GM12878 (cell line): Measurements from ENCODE around the gene HPD. TPM values are rescaled to one million over a fixed set of nuclear protein-coding genes. Genes with fewer than 3 reads are reported as not detected.

ENCODE experiments used
- ATAC-seq: fragments of 200-7000 bp; cut with Tn5 transposase; 3 replicates; pipeline ENCODE4 v1.9.1; 2020; ENCODE audit warnings: mild to moderate bottlenecking, moderate library complexity
- BruUV-seq: library from RNA; stranded (reverse); fragments of 400-500 nt; replicated peaks from 2 replicates; lab custom pipeline; 2021; lab: Mats Ljungman, UMichigan
- CTCF ChIA-PET: fragments of 300-600 bp; sonication (Branson Sonifier 250); formaldehyde crosslinking; extraction: SDS; loops from one replicate; lab custom pipeline; 2021; ENCODE audit warnings: inconsistent platforms; lab: Yijun Ruan, JAX
- POLR2A ChIA-PET: fragments of 350-600 bp; formaldehyde crosslinking; extraction: SDS; loops from one replicate; lab custom pipeline; 2021; ENCODE audit warnings: inconsistent platforms; lab: Charles Lee
- RAD21 ChIA-PET: fragments of 300-600 bp; sonication (Branson Sonifier 250); formaldehyde crosslinking; loops from one replicate; lab custom pipeline; 2023; ENCODE audit warnings: antibody characterized with exemption; ENCODE audit not compliant: unreplicated experiment; lab: Charles Lee
- SMC1A ChIA-PET: fragments of 300-600 bp; sonication (Branson Sonifier 250); formaldehyde crosslinking; loops from one replicate; lab custom pipeline; 2023; ENCODE audit not compliant: unreplicated experiment, uncharacterized antibody; lab: Charles Lee
- DNase-seq: peaks from one replicate; pipeline ENCODE4 v3.0.0-alpha.2; 2011; ENCODE audit warnings: low read depth, low spot score
- FAIRE-seq: peaks from 3 replicates; lab custom pipeline; 2011; peaks lifted over from hg19 to GRCh38; lab: Jason Lieb, UNC
- H2AFZ ChIP-seq: 2 replicates; pipeline ENCODE4 v1.6.0; 2011; ENCODE audit warnings: low read depth, low read length, control low read depth; ENCODE audit not compliant: control insufficient read depth
- H3K27ac ChIP-seq: 2 replicates; pipeline ENCODE4 v1.5.1; 2011; ENCODE audit warnings: control low read depth; ENCODE audit not compliant: control insufficient read depth, insufficient read depth
- H3K27me3 ChIP-seq, 2 experiments: replicated peaks in 1 of 2; 2 replicates each; pipeline versions ENCODE4 v1.6.0 to v1.6.1; 2011; ENCODE audit warnings: low read length in 1 of 2; ENCODE audit not compliant: control insufficient read depth in 2 of 2, insufficient read depth in 2 of 2
- H3K36me3 ChIP-seq, 2 experiments: 2 replicates each; pipeline ENCODE4 v1.5.1; 2011; ENCODE audit warnings: low read length in 1 of 2; ENCODE audit not compliant: control insufficient read depth in 2 of 2, insufficient read depth in 2 of 2
- H3K4me1 ChIP-seq: 2 replicates; pipeline ENCODE4 v1.6.1; 2011; ENCODE audit warnings: mild to moderate bottlenecking, low read length, moderate library complexity, mixed read lengths; ENCODE audit not compliant: control insufficient read depth, insufficient read depth
- H3K4me2 ChIP-seq: 2 replicates; pipeline ENCODE4 v1.6.0; 2011; ENCODE audit warnings: control low read depth; ENCODE audit not compliant: control insufficient read depth, insufficient read depth
- H3K4me3 ChIP-seq: fragments of 200-600 bp; sonication (generic); 2 replicates; pipeline ENCODE4 v1.5.1; 2016
- H3K79me2 ChIP-seq: 2 replicates; pipeline ENCODE4 v1.6.0; 2011; ENCODE audit warnings: low read length; ENCODE audit not compliant: control insufficient read depth, insufficient read depth
- H3K9ac ChIP-seq: 2 replicates; pipeline ENCODE4 v1.8.0; 2011; ENCODE audit warnings: low read length, control low read depth, mixed read lengths; ENCODE audit not compliant: control insufficient read depth, insufficient read depth
- H3K9me3 ChIP-seq: replicated peaks from 3 replicates; pipeline ENCODE4 v1.5.1; 2011; ENCODE audit warnings: mild to moderate bottlenecking, low read length; ENCODE audit not compliant: control insufficient read depth, insufficient read depth
- H4K20me1 ChIP-seq: 2 replicates; pipeline ENCODE4 v1.6.0; 2011; ENCODE audit not compliant: control insufficient read depth, insufficient read depth
- BMI1 ChIP-seq: fragments of 450-650 bp; IDR thresholded peaks from 2 replicates; pipeline ENCODE4 v1.6.1; 2016; ENCODE audit warnings: mild to moderate bottlenecking, moderate library complexity, borderline replicate concordance
- CEBPB ChIP-seq, 2 experiments: fragments of 150-350 bp in 1 of 2; IDR thresholded peaks; 2 replicates each; pipeline ENCODE4 v1.6.1; 2012 to 2014; ENCODE audit warnings: low read depth in 2 of 2, low read length in 2 of 2, borderline replicate concordance in 1 of 2, inconsistent platforms in 1 of 2
- CHD2 ChIP-seq: IDR thresholded peaks from 2 replicates; pipeline ENCODE4 v1.6.1; 2011; ENCODE audit warnings: low read depth, low read length, improper control_type of control experiment, borderline replicate concordance
- CREB1 ChIP-seq: IDR thresholded peaks from 2 replicates; pipeline ENCODE4 v1.6.1; 2012; ENCODE audit warnings: low read depth, mild to moderate bottlenecking, inconsistent platforms
- EZH2 ChIP-seq: IDR thresholded peaks from 2 replicates; pipeline ENCODE4 v1.6.1; 2012; ENCODE audit warnings: low read depth, mild to moderate bottlenecking, control low read depth, inconsistent platforms, low read length, borderline replicate concordance; ENCODE audit not compliant: control insufficient read depth
- HDAC2 ChIP-seq: fragments of 200-600 bp; sonication (generic); IDR thresholded peaks from 2 replicates; pipeline ENCODE4 v1.6.1; 2017
- IKZF2 ChIP-seq, 2 experiments: fragments of 450-650 bp; IDR thresholded peaks; 2 replicates each; pipeline ENCODE4 v1.6.1; 2017; ENCODE audit warnings: mild to moderate bottlenecking in 2 of 2, moderate library complexity in 2 of 2
- IRF4 ChIP-seq: IDR thresholded peaks from 2 replicates; pipeline ENCODE4 v1.6.1; 2011; ENCODE audit warnings: low read depth, low read length
- KDM1A ChIP-seq: fragments of 200-600 bp; sonication (generic); IDR thresholded peaks from 2 replicates; pipeline ENCODE4 v1.6.1; 2016; ENCODE audit warnings: borderline replicate concordance
- MAX ChIP-seq: IDR thresholded peaks from 2 replicates; pipeline ENCODE4 v1.6.1; 2012; ENCODE audit warnings: low read depth, low read length, improper control_type of control experiment
- MTA3 ChIP-seq: IDR thresholded peaks from 2 replicates; pipeline ENCODE4 v1.6.1; 2012; ENCODE audit warnings: low read length, inconsistent platforms, borderline replicate concordance
- NFYB ChIP-seq: IDR thresholded peaks from 2 replicates; pipeline ENCODE4 v1.6.1; 2011; ENCODE audit warnings: low read depth, mild to moderate bottlenecking, low read length, improper control_type of control experiment, moderate library complexity; ENCODE audit not compliant: insufficient read depth
- NRF1 ChIP-seq: conservative IDR thresholded peaks from 2 replicates; pipeline ENCODE4 v1.6.1; 2011; ENCODE audit warnings: mild to moderate bottlenecking, low read depth, low read length, improper control_type of control experiment
- SMARCA5 ChIP-seq: fragments of 450-650 bp; IDR thresholded peaks from 2 replicates; pipeline ENCODE4 v1.6.1; 2017; ENCODE audit warnings: mild to moderate bottlenecking
- TBL1XR1 ChIP-seq: IDR thresholded peaks from 2 replicates; pipeline ENCODE4 v1.6.1; 2012; ENCODE audit warnings: low read depth, low read length, improper control_type of control experiment
- TCF12 ChIP-seq: IDR thresholded peaks from 2 replicates; pipeline ENCODE4 v1.6.1; 2011; ENCODE audit warnings: low read depth, mild to moderate bottlenecking, low read length
- ZNF24 ChIP-seq: fragments of 450-650 bp; IDR thresholded peaks from 2 replicates; pipeline ENCODE4 v1.6.1; 2017; ENCODE audit warnings: antibody characterized with exemption, mild to moderate bottlenecking
- WGBS: methylation state at CpG from one replicate; pipeline ENCODE4 v1.1.6; 2016; ENCODE audit warnings: low lambda C conversion rate; ENCODE audit not compliant: insufficient replicate concordance, insufficient coverage; ENCODE audit errors: missing lambda C conversion rate; 5-methylcytosine and 5-hydroxymethylcytosine counted together
- in situ Hi-C: fragments of 300-500 bp; cut with MboI; formaldehyde crosslinking; loops from 9 replicates; pipeline ENCODE4 v1.14.3; 2018; ENCODE audit warnings: mixed read lengths
- intact Hi-C: fragments of 100-400 bp; cut with micrococcal nuclease; formaldehyde crosslinking; loops from one replicate; pipeline ENCODE4 v1.14.2; 2022; ENCODE audit not compliant: unreplicated experiment
- polyA plus RNA-seq, 11 experiments: library from polyadenylated mRNA; depleted of rRNA in 4 of 11; unstranded in 6 of 11; stranded (reverse) in 5 of 11; fragments of >200 nt; fragmentation: Nextera tagmentation in 4 of 11; fragmentation: Illumina TruSeq in 1 of 11; extraction: Ambion mirVana in 4 of 11; extraction: Trizol in 1 of 11; gene quantifications; 1 replicate in 1 of 11; 2 replicates in 10 of 11; pipeline versions ENCODE4 v1.2.1 to v1.2.3, GENCODE V29; 2011 to 2016; ENCODE audit warnings: inconsistent platforms in 2 of 11, missing spikeins in 2 of 11, low read depth in 1 of 11
- total RNA-seq, 4 experiments: library from RNA; depleted of rRNA in 3 of 4; stranded (reverse); fragments of >200 nt in 3 of 4; fragmentation: Illumina TruSeq in 1 of 4; extraction: Trizol in 1 of 4; gene quantifications; 2 replicates each; pipeline versions ENCODE4 v1.2.1 to v1.2.3, GENCODE V29; 2013 to 2021
- TF ChIP-seq, protein P1 (sequence below): fragments of 450-650 bp; IDR thresholded peaks from 2 replicates; pipeline ENCODE4 v1.6.1; 2014; ENCODE audit warnings: mild to moderate bottlenecking

HPD gene
- total and polyA plus RNA-seq, 10 of the 15 experiments (the other 5 are each of a cell fraction or from before 2014, with no cell fraction given), result 0.04 to 0.69 (median 0.28) TPM; not detected in 7

GRCh38 chr12:121898287-121898686 is 39.6 kb upstream of the HPD start:
- Histone ChIP-seq H2AFZ (no peak overlapping the region), H3K79me2 (peaks cover 2% of the 10 kb centered on the region; the same call in 1 of the 2 replicates), H3K4me2 (no peak overlapping the region)
- BruUV-seq, result no TSS peak
- TF ChIP-seq SMARCA5 (no peak), IRF4 (no peak), IKZF2 (IDR thresholded peaks at IDR 0.05) (no peak), CHD2 (no peak), TBL1XR1 (no peak), NFYB (no peak), HDAC2 (no peak), BMI1 (no peak), EZH2 (no peak), MAX (no peak), KDM1A (no peak), MTA3 (no peak), CREB1 (no peak), NRF1 (no peak), TCF12 (no peak), CEBPB (IDR thresholded peaks at IDR 0.05; ENCODE audit: borderline replicate concordance in 1 of 2, low read depth in 2 of 2, low read length in 2 of 2) (no peak), ZNF24 (no peak)
- TF ChIP-seq, protein P1, sequence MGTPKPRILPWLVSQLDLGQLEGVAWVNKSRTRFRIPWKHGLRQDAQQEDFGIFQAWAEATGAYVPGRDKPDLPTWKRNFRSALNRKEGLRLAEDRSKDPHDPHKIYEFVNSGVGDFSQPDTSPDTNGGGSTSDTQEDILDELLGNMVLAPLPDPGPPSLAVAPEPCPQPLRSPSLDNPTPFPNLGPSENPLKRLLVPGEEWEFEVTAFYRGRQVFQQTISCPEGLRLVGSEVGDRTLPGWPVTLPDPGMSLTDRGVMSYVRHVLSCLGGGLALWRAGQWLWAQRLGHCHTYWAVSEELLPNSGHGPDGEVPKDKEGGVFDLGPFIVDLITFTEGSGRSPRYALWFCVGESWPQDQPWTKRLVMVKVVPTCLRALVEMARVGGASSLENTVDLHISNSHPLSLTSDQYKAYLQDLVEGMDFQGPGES, result no peak
- TF ChIP-seq, all 136 proteins: peak for 0
- in situ Hi-C loops (no loop called here), intact Hi-C loops (no loop called here)
- ChIA-PET RAD21 (interaction anchor here (1.0 kb wide), 1 partner anchor 86 kb away, joined by 3 read pairs; no protein-coding TSS in a partner anchor), SMC1A (no interaction called here), POLR2A (interaction anchor here (0.6 kb wide), 1 partner anchor 10 kb away, joined by 3 read pairs; no protein-coding TSS in a partner anchor), CTCF (interaction anchor here (0.6 to 1.6 kb wide), 3 partner anchors 11 to 889 kb away, joined by 3 read pairs; partner anchors contain the start of gene RHOF)
- Histone ChIP-seq H3K9ac (no peak overlapping the region), H3K9me3 (no peaks in the 10 kb centered on the region), H4K20me1 (no peaks in the 10 kb centered on the region), H3K27me3 (no peaks in the 10 kb centered on the region), H3K4me3 (no peak overlapping the region), H3K36me3 (peaks cover 20 to 23% of the 10 kb centered on the region in 2 experiments), H3K27ac (no peak overlapping the region), H3K4me1 (no peaks in the 10 kb centered on the region; the same call in 1 of the 2 replicates)
- FAIRE-seq (no peak), DNase-seq (no peak), ATAC-seq (no peak)
- 78% methylated on average over 5 of the region's 5 CpGs for WGBS
